T-helper 1 cell treated with Interleukin-12 subunit alpha and Interleukin-12 subunit beta and Interleukin-4 antibody, amounts not matched to agents 30 μg/mL and 1 μg/mL, for 36 hours (primary cell): ENCODE measurements around the gene ACP3.

Source experiments
- H3K27ac Mint-ChIP-seq: one replicate; pipeline ENCODE4 v1.8.0; 2021; ENCODE audit warnings: mild to moderate bottlenecking, mixed read lengths
- H3K27me3 Mint-ChIP-seq: one replicate; pipeline ENCODE4 v1.8.0; 2021; ENCODE audit warnings: low read depth, mixed read lengths
- H3K36me3 Mint-ChIP-seq: one replicate; pipeline ENCODE4 v1.8.0; 2021; ENCODE audit warnings: low read depth, mixed read lengths
- H3K4me1 Mint-ChIP-seq: one replicate; pipeline ENCODE4 v1.8.0; 2021; ENCODE audit warnings: low read depth, mixed read lengths
- H3K4me3 Mint-ChIP-seq: one replicate; pipeline ENCODE4 v1.8.0; 2021; ENCODE audit warnings: mild to moderate bottlenecking, moderate library complexity, mixed read lengths
- H3K9me3 Mint-ChIP-seq: one replicate; pipeline ENCODE4 v1.8.0; 2021; ENCODE audit warnings: mixed read lengths

The ACP3 gene

GRCh38 chr3:132399054-132399929 lies 82.1 kb downstream of the ACP3 start:
- Mint-ChIP-seq H3K9me3 (no peaks in the 10 kb centered on the region), H3K4me1 (no peaks in the 10 kb centered on the region), H3K27ac (no peak overlapping the region), H3K36me3 (no peaks in the 10 kb centered on the region), H3K4me3 (no peak overlapping the region), H3K27me3 (peaks cover 22% of the 10 kb centered on the region)

DNA sequence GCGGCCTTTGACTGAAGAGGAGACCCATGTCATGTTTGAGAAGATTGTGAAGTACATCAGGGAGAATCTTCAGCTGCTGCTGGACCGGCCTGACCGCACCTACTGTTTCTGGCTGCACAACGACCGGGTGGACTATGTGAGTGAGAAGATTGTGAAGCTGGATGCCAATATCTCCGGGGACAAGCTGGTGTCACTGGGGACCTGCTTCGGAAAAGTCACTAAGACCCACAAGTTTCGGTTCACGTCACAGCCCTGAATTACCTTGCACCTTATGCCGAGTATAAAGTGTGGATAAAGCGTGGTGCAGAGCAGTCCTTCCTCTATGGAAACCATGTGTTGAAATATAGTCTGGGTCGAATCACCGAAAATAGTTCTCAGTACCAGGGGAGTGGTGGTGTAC lies 84.0 kb downstream of the ACP3 start:
- H3K4me1 Mint-ChIP-seq, result no peaks in the 10 kb centered on the region
- no peaks in the 10 kb centered on the region for H3K36me3 Mint-ChIP-seq
- peaks cover 30% of the 10 kb centered on the region for H3K27me3 Mint-ChIP-seq
- H3K4me3 Mint-ChIP-seq, result no peak overlapping the region
- H3K27ac Mint-ChIP-seq, result no peak overlapping the region
- H3K9me3 Mint-ChIP-seq, result no peaks in the 10 kb centered on the region

GRCh38 chr3:132404276-132404675 lies 87.1 kb downstream of the ACP3 start:
- Mint-ChIP-seq H3K36me3 (no peaks in the 10 kb centered on the region), H3K4me3 (no peak overlapping the region), H3K4me1 (no peaks in the 10 kb centered on the region), H3K27ac (no peak overlapping the region), H3K9me3 (no peaks in the 10 kb centered on the region), H3K27me3 (peaks cover 38% of the 10 kb centered on the region)

GRCh38 chr3:132405188-132405587 lies 88.0 kb downstream of the ACP3 start:
- no peaks in the 10 kb centered on the region for H3K4me1 Mint-ChIP-seq
- no peaks in the 10 kb centered on the region for H3K36me3 Mint-ChIP-seq
- no peak overlapping the region for H3K27ac Mint-ChIP-seq
- no peak overlapping the region for H3K4me3 Mint-ChIP-seq
- no peaks in the 10 kb centered on the region for H3K9me3 Mint-ChIP-seq
- H3K27me3 Mint-ChIP-seq, result peaks cover 41% of the 10 kb centered on the region

DNA sequence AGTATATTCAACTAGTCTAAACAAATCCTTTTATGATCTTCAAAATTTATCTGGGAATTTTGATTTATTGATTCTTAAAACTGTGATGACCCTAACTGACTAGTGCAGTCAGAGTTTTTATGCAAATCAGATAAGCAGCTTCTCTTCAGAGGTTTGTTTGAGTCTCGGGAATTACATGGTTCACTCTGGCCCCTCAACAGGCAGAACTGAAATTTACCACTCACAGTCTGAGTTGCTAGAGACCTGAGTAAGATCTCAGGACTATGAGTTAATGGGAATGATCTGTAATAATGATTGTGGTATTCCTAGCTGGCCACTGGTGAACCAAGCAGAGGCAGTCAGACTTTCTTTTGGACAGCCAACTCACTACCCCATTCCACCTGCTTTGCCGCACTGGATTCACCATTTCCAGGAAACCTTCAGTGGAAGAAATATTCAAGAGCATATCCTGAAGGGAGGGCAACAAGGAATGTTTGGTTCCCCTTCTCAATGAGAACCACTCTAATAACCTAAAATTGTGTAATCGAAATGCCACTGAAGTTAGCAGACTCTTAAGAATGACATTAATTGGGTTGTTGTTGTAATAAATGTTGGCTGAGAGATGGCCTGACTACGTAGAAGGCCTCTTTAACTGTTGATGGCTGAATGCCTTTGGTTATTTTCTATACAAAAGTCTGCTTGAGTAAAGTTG lies 88.5 kb downstream of the ACP3 start:
- Mint-ChIP-seq H3K27me3 (peaks cover 44% of the 10 kb centered on the region), H3K27ac (no peak overlapping the region), H3K4me1 (no peaks in the 10 kb centered on the region)

DNA sequence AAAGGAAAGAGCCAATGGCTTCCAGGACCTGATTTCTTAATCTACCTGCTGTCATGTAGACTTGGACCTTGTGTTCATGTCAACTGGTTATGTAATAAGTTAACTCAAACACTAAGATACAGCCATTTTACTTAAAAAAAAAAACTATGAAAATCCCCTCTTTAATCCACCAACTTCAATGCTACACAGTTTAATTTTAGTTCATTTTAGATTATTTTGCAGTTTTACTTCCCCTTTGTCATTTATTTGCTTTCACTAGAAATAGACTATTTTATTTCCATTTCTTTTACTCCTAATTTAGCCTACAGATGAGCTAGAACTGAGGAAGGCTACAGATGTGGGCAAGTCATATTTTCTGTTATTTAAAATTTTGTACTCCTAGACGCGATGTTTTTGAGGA lies 89.4 kb downstream of the ACP3 start:
- Mint-ChIP-seq H3K9me3 (no peaks in the 10 kb centered on the region), H3K27me3 (peaks cover 42% of the 10 kb centered on the region), H3K27ac (no peak overlapping the region), H3K4me3 (no peak overlapping the region), H3K4me1 (no peaks in the 10 kb centered on the region), H3K36me3 (no peaks in the 10 kb centered on the region)

More for the DNA sequence above, 88.5 kb downstream of the ACP3 start:
- H3K36me3 Mint-ChIP-seq, result no peaks in the 10 kb centered on the region
- no peaks in the 10 kb centered on the region for H3K9me3 Mint-ChIP-seq
- H3K4me3 Mint-ChIP-seq, result no peak overlapping the region

GRCh38 chr3:132407025-132407424 lies 89.8 kb downstream of the ACP3 start:
- Mint-ChIP-seq H3K9me3 (no peaks in the 10 kb centered on the region), H3K27ac (no peak overlapping the region), H3K36me3 (no peaks in the 10 kb centered on the region), H3K4me3 (no peak overlapping the region), H3K27me3 (peaks cover 41% of the 10 kb centered on the region), H3K4me1 (no peaks in the 10 kb centered on the region)
